A549 (cell line): Measurements from ENCODE around the gene KRT71. TPM values are rescaled to one million over a fixed set of nuclear protein-coding genes. Genes with fewer than 3 reads are reported as not detected.
A peak's percentile ranks its signal among the peaks of the same experiment; 100 is the strongest.

ENCODE experiments used
- ATAC-seq, 2 experiments: fragments of 200-7000 bp in 1 of 2; fragments of >200 bp in 1 of 2; cut with Nextera tagmentation in 1 of 2; cut with Tn5 transposase in 1 of 2; 3 replicates each; pipeline versions ENCODE4 v1.8.0 to v1.9.1; 2018 to 2020; ENCODE audit warnings: mild to moderate bottlenecking in 1 of 2, moderate library complexity in 1 of 2
- CTCF ChIA-PET: fragments of 300-600 bp; sonication (Branson Sonifier 250); formaldehyde crosslinking; extraction: SDS; loops from one replicate; lab custom pipeline; 2021; ENCODE audit warnings: antibody characterized with exemption, inconsistent platforms; lab: Yijun Ruan, JAX
- POLR2A ChIA-PET: fragments of 350-600 bp; formaldehyde crosslinking; extraction: SDS; loops from one replicate; lab custom pipeline; 2021; ENCODE audit warnings: antibody characterized with exemption, inconsistent platforms; lab: Yijun Ruan, JAX
- DNase-seq, 2 experiments: peaks; one replicate each; pipeline versions ENCODE4 v3.0.0 to v3.0.0-alpha.2; 2011 to 2016; ENCODE audit warnings: low read depth in 1 of 2, low spot score in 1 of 2
- FAIRE-seq: peaks from 2 replicates; lab custom pipeline; 2011; peaks lifted over from hg19 to GRCh38; lab: Jason Lieb, UNC
- H3K27ac ChIP-seq, 2 experiments: fragments of >200 bp; sonication (Bioruptor Twin); formaldehyde crosslinking; 3 replicates each; pipeline ENCODE4 v1.5.1; 2016 to 2017
- H3K4me1 ChIP-seq: fragments of >200 bp; sonication (Bioruptor Twin); formaldehyde crosslinking; 3 replicates; pipeline ENCODE4 v1.6.1; 2016
- H3K4me2 ChIP-seq: fragments of >200 bp; sonication (Bioruptor Twin); formaldehyde crosslinking; 3 replicates; pipeline ENCODE4 v1.6.1; 2016
- H3K4me3 ChIP-seq: fragments of >200 bp; sonication (Bioruptor Twin); formaldehyde crosslinking; 3 replicates; pipeline ENCODE4 v1.5.1; 2016
- H3K9me3 ChIP-seq: fragments of >200 bp; sonication (Bioruptor Twin); formaldehyde crosslinking; 3 replicates; pipeline ENCODE4 v1.6.1; 2016
- ATOH8 ChIP-seq: fragments of 250-450 bp; sonication (Bioruptor Pico); IDR thresholded peaks from 2 replicates; pipeline ENCODE4 v1.5.0; 2020; ENCODE audit warnings: low read depth, mild to moderate bottlenecking, moderate library complexity
- BHLHE40 ChIP-seq: IDR thresholded peaks from 2 replicates; pipeline ENCODE4 v1.6.1; 2012; ENCODE audit warnings: low read depth, low read length, inconsistent platforms
- CHD4 ChIP-seq: fragments of 200-600 bp; sonication (generic); IDR thresholded peaks from 2 replicates; pipeline ENCODE4 v1.6.1; 2016; ENCODE audit warnings: antibody characterized with exemption, mild to moderate bottlenecking, borderline replicate concordance
- EHMT2 ChIP-seq: fragments of 200-600 bp; sonication (generic); IDR thresholded peaks from 2 replicates; pipeline ENCODE4 v1.6.1; 2016; ENCODE audit warnings: antibody characterized with exemption, low read depth, mild to moderate bottlenecking, moderate library complexity
- ELK1 ChIP-seq: fragments of 150-350 bp; IDR thresholded peaks from 2 replicates; pipeline ENCODE4 v1.6.1; 2014; ENCODE audit warnings: low read depth, mild to moderate bottlenecking, low read length
- EP300 ChIP-seq, 2 experiments: fragments of >200 bp; sonication (Bioruptor Twin); formaldehyde crosslinking; IDR thresholded peaks; 2 replicates in 1 of 2; 3 replicates in 1 of 2; pipeline ENCODE4 v1.6.1; 2016 to 2017
- ESRRA ChIP-seq: fragments of 150-350 bp; IDR thresholded peaks from 2 replicates; pipeline ENCODE4 v1.6.1; 2014; ENCODE audit warnings: mild to moderate bottlenecking, low read length, borderline replicate concordance
- FOSL2 ChIP-seq, 2 experiments: fragments of 450-650 bp in 1 of 2; fragments of >200 bp in 1 of 2; sonication (Bioruptor Twin) in 1 of 2; formaldehyde crosslinking; IDR thresholded peaks; 2 replicates each; pipeline versions ENCODE4 v1.5.0 to v1.6.1; 2016 to 2020; ENCODE audit warnings: mild to moderate bottlenecking in 1 of 2, moderate library complexity in 1 of 2
- HDAC2 ChIP-seq: fragments of 200-600 bp; sonication (generic); IDR thresholded peaks from 2 replicates; pipeline ENCODE4 v1.6.1; 2016
- HES2 ChIP-seq: fragments of >200 bp; sonication (Bioruptor Twin); formaldehyde crosslinking; IDR thresholded peaks from 2 replicates; pipeline ENCODE4 v1.6.1; 2016
- HOXA7 ChIP-seq: fragments of 250-450 bp; sonication (Bioruptor Pico); IDR thresholded peaks from 2 replicates; pipeline ENCODE4 v1.5.0; 2020; ENCODE audit warnings: mild to moderate bottlenecking, moderate library complexity
- HOXB13 ChIP-seq: fragments of 250-450 bp; sonication (Bioruptor Pico); IDR thresholded peaks from 2 replicates; pipeline ENCODE4 v1.5.0; 2020; ENCODE audit warnings: low read depth, mild to moderate bottlenecking, moderate library complexity
- HOXB5 ChIP-seq: fragments of 250-450 bp; sonication (Bioruptor Pico); IDR thresholded peaks from 2 replicates; pipeline ENCODE4 v1.5.0; 2020; ENCODE audit warnings: mild to moderate bottlenecking, moderate library complexity
- KDM1A ChIP-seq: fragments of 200-600 bp; sonication (generic); IDR thresholded peaks from 2 replicates; pipeline ENCODE4 v1.6.1; 2016; ENCODE audit warnings: low read depth, mild to moderate bottlenecking
- MAFK ChIP-seq: fragments of 450-650 bp; IDR thresholded peaks from 2 replicates; pipeline ENCODE4 v1.6.1; 2014; ENCODE audit not compliant: partially characterized antibody
- NPAS2 ChIP-seq: fragments of 250-450 bp; sonication (Bioruptor Pico); IDR thresholded peaks from 2 replicates; pipeline ENCODE4 v1.8.0; 2022; ENCODE audit warnings: mild to moderate bottlenecking, moderate library complexity, borderline replicate concordance
- PHF8 ChIP-seq: fragments of 200-600 bp; sonication (generic); IDR thresholded peaks from 2 replicates; pipeline ENCODE4 v1.6.1; 2016; ENCODE audit warnings: low read depth, mild to moderate bottlenecking, antibody characterized with exemption, moderate library complexity, borderline replicate concordance
- POLR2A ChIP-seq: IDR thresholded peaks from 2 replicates; pipeline ENCODE4 v1.6.1; 2012; ENCODE audit warnings: mild to moderate bottlenecking, low read length
- RNF2 ChIP-seq: fragments of 200-600 bp; sonication (generic); IDR thresholded peaks from 2 replicates; pipeline ENCODE4 v1.6.1; 2016; ENCODE audit warnings: low read depth, mild to moderate bottlenecking, antibody characterized with exemption, moderate library complexity, borderline replicate concordance
- SMC3 ChIP-seq: fragments of >200 bp; sonication (Bioruptor Twin); formaldehyde crosslinking; IDR thresholded peaks from 3 replicates; pipeline ENCODE4 v1.6.1; 2018; ENCODE audit warnings: inconsistent platforms
- SREBF2 ChIP-seq: fragments of 450-650 bp; IDR thresholded peaks from 2 replicates; pipeline ENCODE4 v1.6.1; 2014; ENCODE audit warnings: mild to moderate bottlenecking, moderate library complexity
- TFCP2L1 ChIP-seq: fragments of 250-450 bp; sonication (Bioruptor Pico); IDR thresholded peaks from 2 replicates; pipeline ENCODE4 v1.5.0; 2021; ENCODE audit warnings: mild to moderate bottlenecking
- TP53 ChIP-seq: fragments of 250-450 bp; sonication (Bioruptor Pico); IDR thresholded peaks from 2 replicates; pipeline ENCODE4 v1.5.0; 2021; ENCODE audit warnings: mild to moderate bottlenecking, moderate library complexity
- ZNF302 ChIP-seq: fragments of 250-450 bp; sonication (Bioruptor Pico); IDR thresholded peaks from 2 replicates; pipeline ENCODE4 v1.9.0; 2021; ENCODE audit warnings: inconsistent platforms, mild to moderate bottlenecking, moderate library complexity
- ZSCAN20 ChIP-seq: fragments of 250-450 bp; sonication (Bioruptor Pico); IDR thresholded peaks from 2 replicates; pipeline ENCODE4 v1.8.0; 2022; ENCODE audit warnings: mild to moderate bottlenecking, moderate library complexity
- WGBS: methylation state at CpG from one replicate; pipeline ENCODE4 v1.1.6; 2017; ENCODE audit errors: missing lambda C conversion rate; 5-methylcytosine and 5-hydroxymethylcytosine counted together
- polyA plus RNA-seq, 4 experiments: library from polyadenylated mRNA; depleted of rRNA in 3 of 4; stranded (reverse); fragments of >200 nt; fragmentation: RNase III in 1 of 4; extraction: RNeasy Plus Mini Kit Qiagen cat#74134 plus additional on column Dnase treatment in 1 of 4; gene quantifications; 2 replicates in 3 of 4; 3 replicates in 1 of 4; pipeline ENCODE4 v1.2.3, GENCODE V29; 2011 to 2017
- TF ChIP-seq, protein P1 (sequence below): fragments of 250-450 bp; sonication (Bioruptor Pico); IDR thresholded peaks from 2 replicates; pipeline ENCODE4 v1.5.0; 2021; ENCODE audit warnings: mild to moderate bottlenecking, moderate library complexity, borderline replicate concordance
- TF ChIP-seq, protein P2 (sequence below): IDR thresholded peaks from 2 replicates; pipeline ENCODE4 v1.6.1; 2012

KRT71 gene
- polyA plus RNA-seq, 2 of the 4 experiments (the other 2 are of a cell fraction): not detected

DNA sequence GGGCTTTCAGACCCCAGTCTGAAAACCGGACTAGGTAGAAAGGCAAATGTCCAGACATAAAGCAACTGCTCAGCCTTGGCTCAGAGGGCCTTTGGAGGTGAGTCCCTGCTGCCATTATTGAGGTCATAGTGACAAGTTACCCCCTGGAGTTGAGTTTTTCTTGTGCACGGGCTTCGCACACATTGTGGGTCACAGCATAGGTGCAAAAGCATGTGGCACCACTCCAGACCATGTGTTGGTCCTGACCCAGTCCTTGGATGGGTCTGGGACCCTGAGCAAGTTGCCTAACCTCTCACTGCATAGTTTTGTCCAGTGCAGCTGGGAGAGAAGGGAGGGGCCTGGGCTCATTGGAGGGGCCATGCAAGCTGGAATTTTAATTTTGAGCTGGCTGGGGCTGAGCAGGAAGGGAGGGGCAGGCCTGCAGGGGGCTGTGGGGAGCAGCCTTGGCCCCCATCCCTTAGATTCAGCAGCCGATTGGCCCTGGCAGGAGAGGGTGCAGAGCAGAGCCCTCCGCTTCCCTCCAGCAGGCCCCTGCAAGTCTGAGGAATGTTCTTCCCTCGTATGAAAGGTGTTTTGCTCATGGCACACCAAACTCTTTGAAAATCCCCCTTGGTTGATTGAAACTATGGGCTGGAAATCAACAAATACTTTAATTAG lies 28.6 kb downstream of the KRT71 start:
- POLR2A ChIA-PET: no interaction called here
- TF ChIP-seq RNF2 (no peak), HOXB13 (CRISPR knock-in tag) (no peak), NPAS2 (CRISPR knock-in tag) (no peak), SMC3 (no peak), PHF8 (no peak), EHMT2 (no peak), HOXA7 (no peak), KDM1A (no peak), HOXB5 (CRISPR knock-in tag) (no peak), BHLHE40 (no peak), ZNF302 (no peak), TFCP2L1 (CRISPR knock-in tag) (no peak), ZSCAN20 (CRISPR knock-in tag) (no peak), EP300 (IDR thresholded peaks at IDR 0.05) (no peak), ESRRA (no peak), CHD4 (no peak)
- TF ChIP-seq, protein P1, sequence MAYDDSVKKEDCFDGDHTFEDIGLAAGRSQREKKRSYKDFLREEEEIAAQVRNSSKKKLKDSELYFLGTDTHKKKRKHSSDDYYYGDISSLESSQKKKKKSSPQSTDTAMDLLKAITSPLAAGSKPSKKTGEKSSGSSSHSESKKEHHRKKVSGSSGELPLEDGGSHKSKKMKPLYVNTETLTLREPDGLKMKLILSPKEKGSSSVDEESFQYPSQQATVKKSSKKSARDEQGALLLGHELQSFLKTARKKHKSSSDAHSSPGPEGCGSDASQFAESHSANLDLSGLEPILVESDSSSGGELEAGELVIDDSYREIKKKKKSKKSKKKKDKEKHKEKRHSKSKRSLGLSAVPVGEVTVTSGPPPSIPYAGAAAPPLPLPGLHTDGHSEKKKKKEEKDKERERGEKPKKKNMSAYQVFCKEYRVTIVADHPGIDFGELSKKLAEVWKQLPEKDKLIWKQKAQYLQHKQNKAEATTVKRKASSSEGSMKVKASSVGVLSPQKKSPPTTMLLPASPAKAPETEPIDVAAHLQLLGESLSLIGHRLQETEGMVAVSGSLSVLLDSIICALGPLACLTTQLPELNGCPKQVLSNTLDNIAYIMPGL: no peak
- TF ChIP-seq, all 56 proteins: peak for 0
- FAIRE-seq (no peak), ATAC-seq (no peak), DNase-seq (no peak)
- Histone ChIP-seq H3K27ac (no peak overlapping the region), H3K4me1 (peaks cover 22% of the 10 kb centered on the region), H3K4me2 (no peak overlapping the region), H3K4me3 (no peak overlapping the region), H3K9me3 (no peaks in the 10 kb centered on the region)
- 75% methylated on average over 5 of the region's 6 CpGs for WGBS
- CTCF ChIA-PET: interaction anchor here (0.6 to 1.9 kb wide), 3 partner anchors 9 to 447 kb away, joined by 3 to 6 read pairs (median 3); no protein-coding TSS in a partner anchor

- TF ChIP-seq ZNF302 (no peak), SREBF2 (no peak)
- ChIA-PET CTCF (interaction anchor here (0.9 to 1.9 kb wide), 2 partner anchors 10 to 14 kb away, joined by 3 to 6 read pairs; no protein-coding TSS in a partner anchor), POLR2A (no interaction called here)
- H3K4me3 ChIP-seq: no peak overlapping the region
- FAIRE-seq (no peak), ATAC-seq (no peak), DNase-seq (no peak)
- H3K9me3 ChIP-seq: no peaks in the 10 kb centered on the region
- 91% methylated on average over 4 of the region's 4 CpGs for WGBS
- H3K4me1 ChIP-seq: peaks cover 22% of the 10 kb centered on the region
- H3K27ac ChIP-seq: no peak overlapping the region
- no peak overlapping the region for H3K4me2 ChIP-seq
Measured at GRCh38 chr12:52523824-52524223, 29.1 kb downstream of the KRT71 start.

DNA sequence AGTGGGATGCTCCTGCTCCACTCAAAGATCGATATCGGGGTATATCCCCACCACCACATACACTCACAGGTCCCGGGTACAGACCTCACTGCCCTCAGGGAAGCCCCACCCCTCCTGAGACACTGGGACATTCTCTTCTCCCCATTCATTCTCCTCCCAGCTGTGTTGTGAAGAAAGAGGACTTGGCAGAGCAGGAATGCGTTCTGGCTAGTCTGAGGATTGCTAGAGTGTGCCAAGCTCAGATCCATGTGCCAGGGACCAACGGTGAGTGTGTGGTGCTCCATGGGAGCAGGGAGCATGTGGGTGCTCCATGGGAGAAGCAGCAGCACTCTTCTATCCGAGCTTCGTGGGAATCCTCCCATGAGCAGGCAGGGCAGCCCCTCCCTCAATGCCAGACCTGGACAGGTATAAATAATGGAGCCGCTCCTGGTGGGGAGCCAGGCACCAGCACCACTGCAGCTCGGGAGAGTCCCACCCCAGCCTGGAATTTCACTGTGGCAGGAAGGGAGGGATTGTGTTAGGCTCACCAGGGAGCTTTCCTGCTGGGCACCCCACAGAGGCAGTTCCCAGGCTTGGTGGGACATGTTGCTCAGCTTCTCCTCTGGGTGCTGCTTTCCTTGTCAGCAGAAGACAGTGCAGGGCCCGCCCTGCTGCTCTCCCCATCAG lies 30.5 kb downstream of the KRT71 start:
- Histone ChIP-seq H3K4me2 (no peak overlapping the region; the same call in 2 of the 3 replicates), H3K9me3 (no peaks in the 10 kb centered on the region), H3K4me3 (no peak overlapping the region), H3K27ac (peak overlapping the region; percentile 4 to 14; a peak in 2 of 6 replicates), H3K4me1 (peaks cover 22% of the 10 kb centered on the region)
- ChIA-PET CTCF (interaction anchor here (0.8 to 1.9 kb wide), 6 partner anchors 10 to 150 kb away, joined by 3 to 6 read pairs (median 3); no protein-coding TSS in a partner anchor), POLR2A (no interaction called here)
- DNase-seq (no peak), ATAC-seq (peak in 1 of 2 experiments; percentile 22; a peak in 3 of 6 replicates), FAIRE-seq (no peak)
- 57% methylated on average over 10 of the region's 10 CpGs for WGBS
- TF ChIP-seq, protein P2, sequence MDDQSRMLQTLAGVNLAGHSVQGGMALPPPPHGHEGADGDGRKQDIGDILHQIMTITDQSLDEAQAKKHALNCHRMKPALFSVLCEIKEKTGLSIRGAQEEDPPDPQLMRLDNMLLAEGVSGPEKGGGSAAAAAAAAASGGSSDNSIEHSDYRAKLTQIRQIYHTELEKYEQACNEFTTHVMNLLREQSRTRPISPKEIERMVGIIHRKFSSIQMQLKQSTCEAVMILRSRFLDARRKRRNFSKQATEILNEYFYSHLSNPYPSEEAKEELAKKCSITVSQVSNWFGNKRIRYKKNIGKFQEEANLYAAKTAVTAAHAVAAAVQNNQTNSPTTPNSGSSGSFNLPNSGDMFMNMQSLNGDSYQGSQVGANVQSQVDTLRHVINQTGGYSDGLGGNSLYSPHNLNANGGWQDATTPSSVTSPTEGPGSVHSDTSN: no peak
- no peak for TF ChIP-seq ELK1
- TF ChIP-seq TFCP2L1 (CRISPR knock-in tag): no peak
- TF ChIP-seq FOSL2 (IDR thresholded peaks at IDR 0.05): no peak
- TF ChIP-seq FOSL2 (CRISPR knock-in tag; IDR thresholded peaks at IDR 0.05): no peak
- no peak for TF ChIP-seq TP53 (CRISPR knock-in tag)
- TF ChIP-seq ATOH8: no peak
- no peak for TF ChIP-seq MAFK
- no peak for TF ChIP-seq NPAS2 (CRISPR knock-in tag)
- no peak for TF ChIP-seq HES2
- TF ChIP-seq POLR2A: no peak
- TF ChIP-seq HDAC2: no peak
- TF ChIP-seq, all 56 proteins: peak for 0
